Coronary artery (tissue), 2 donors: ENCODE data around the gene CCDC70.
"Not testable (repeated sequence)": the region's sequence is repeated elsewhere in the genome, so short reads cannot be mapped to it uniquely, and the experiment has no call there.

Experiments used
- DNase-seq: peaks from one replicate; pipeline ENCODE4 v3.0.0-alpha.2; 2017; ENCODE audit warnings: low spot score
- H3K27ac ChIP-seq, 2 donors: fragments of 200-600 bp; sonication (generic); one replicate each; pipeline ENCODE4 v1.5.1; 2016 to 2019
- H3K4me3 ChIP-seq: fragments of 200-600 bp; sonication (generic); 2 replicates; pipeline ENCODE4 v1.5.1; 2016; ENCODE audit warnings: mild to moderate bottlenecking, moderate library complexity
- CTCF ChIP-seq: fragments of 200-600 bp; sonication (generic); IDR thresholded peaks from one replicate; pipeline ENCODE4 v1.5.1; 2019; ENCODE audit warnings: antibody characterized with exemption

CCDC70 gene

DNA sequence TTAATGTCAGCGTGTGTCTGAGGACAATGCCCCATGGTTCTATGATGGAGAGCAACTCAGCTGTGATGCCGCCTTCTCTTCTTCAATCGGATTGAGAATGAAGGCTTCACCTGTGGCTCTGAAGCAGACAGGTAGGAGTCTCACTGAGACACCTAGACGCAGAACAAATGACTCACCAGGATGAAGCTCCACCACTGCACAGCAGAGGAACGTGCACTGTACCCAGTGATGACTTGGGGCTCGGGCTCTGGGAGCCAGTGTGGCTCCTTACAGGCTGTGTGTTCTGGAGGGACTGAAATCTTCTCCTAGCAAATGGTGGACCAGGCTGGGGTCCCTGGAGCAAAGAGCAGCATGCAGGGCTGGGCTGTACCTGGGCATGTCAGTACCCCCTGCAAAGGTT is 44.0 kb downstream of the CCDC70 start:
- H3K4me3 ChIP-seq: no peak overlapping the region
- no peak for DNase-seq
- no peak for TF ChIP-seq CTCF
- no peak overlapping the region for H3K27ac ChIP-seq

GRCh38 chr13:51906581-51906980 is 44.8 kb downstream of the CCDC70 start:
- no peak overlapping the region for H3K4me3 ChIP-seq
- TF ChIP-seq CTCF: no peak
- no peak for DNase-seq
- no peak overlapping the region for H3K27ac ChIP-seq

- no peak overlapping the region for H3K27ac ChIP-seq
- DNase-seq: no peak
- no peak overlapping the region for H3K4me3 ChIP-seq
- TF ChIP-seq CTCF: no peak
Measured at GRCh38 chr13:51907040-51907732, 45.4 kb downstream of the CCDC70 start.

DNA sequence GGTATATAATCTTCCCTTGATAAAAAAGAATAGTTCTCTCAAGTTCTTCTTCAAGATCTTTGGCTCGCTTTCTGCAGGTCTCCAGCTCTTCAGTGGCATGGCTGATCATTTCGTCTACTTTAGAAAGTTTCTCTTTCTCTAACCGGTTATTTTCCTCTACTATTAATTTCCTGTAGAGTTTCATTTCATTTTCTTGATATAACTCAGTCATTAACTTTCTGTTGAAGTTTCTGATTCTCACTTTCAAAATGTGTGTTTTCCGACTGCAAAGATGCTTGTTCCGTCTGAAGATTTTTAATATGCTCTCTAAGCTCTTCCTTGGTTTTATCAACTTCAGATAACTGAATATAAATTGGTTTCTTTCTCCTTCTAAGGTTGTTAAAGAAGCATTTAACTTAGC is 47.5 kb downstream of the CCDC70 start:
- DNase-seq, H3K4me3 ChIP-seq, H3K27ac ChIP-seq: not testable (repeated sequence)

GRCh38 chr13:51910508-51910907 is 48.7 kb downstream of the CCDC70 start:
- TF ChIP-seq CTCF: no peak
- DNase-seq: no peak
- Histone ChIP-seq H3K4me3 (no peak overlapping the region), H3K27ac (no peak overlapping the region)

GRCh38 chr13:51912091-51912490 is 50.3 kb downstream of the CCDC70 start:
- Histone ChIP-seq H3K4me3 (no peak overlapping the region), H3K27ac (no peak overlapping the region)
- DNase-seq: no peak
- no peak for TF ChIP-seq CTCF

DNA sequence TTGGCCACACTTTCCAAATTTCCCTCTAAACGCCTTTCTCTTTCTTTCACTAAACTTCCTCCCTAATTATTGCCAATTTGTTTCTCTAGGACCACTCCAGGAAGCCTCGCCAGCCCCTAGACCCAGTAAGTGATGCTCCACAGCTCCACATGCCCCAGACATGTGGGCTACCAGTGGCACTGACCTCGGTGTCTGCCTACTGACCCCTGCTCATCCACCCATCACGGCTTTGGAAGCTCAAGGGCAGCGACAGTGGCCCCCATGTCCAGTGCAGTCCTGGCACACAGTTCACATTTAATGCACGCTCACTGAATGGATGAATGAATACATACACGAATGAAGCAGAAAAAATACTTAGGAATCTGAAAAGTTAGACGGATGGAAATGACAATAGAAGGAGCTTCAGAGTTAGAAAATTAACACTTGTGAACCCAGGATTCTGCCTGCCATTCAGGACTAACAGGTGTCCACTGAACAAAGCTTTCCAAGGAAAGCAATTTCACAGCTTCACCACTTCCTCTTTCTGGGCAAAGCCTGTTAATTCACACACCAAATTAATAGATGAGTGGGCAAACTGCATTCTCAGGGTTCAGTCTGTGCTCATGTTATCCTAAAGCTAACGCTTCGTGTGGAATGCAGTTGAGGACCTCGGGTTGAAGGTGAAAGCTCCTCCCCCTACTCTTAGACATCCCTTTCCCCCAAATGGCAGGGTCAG is 50.9 kb downstream of the CCDC70 start:
- no peak for DNase-seq
- Histone ChIP-seq H3K27ac (no peak overlapping the region), H3K4me3 (no peak overlapping the region)
- TF ChIP-seq CTCF: no peak
